T-cell (primary cell): ENCODE data around the gene NR1D1. TPM values are rescaled to one million over a fixed set of nuclear protein-coding genes. Genes with fewer than 3 reads are reported as not detected.

Source experiments
- ATAC-seq, 4 experiments: fragments of 200-7000 bp in 3 of 4; fragments of 150-1000 bp in 1 of 4; cut with Tn5 transposase; replicated peaks in 1 of 4; 1 replicate in 3 of 4; 2 replicates in 1 of 4; pipeline ENCODE4 v1.10.0; 2021; ENCODE audit warnings: moderate library complexity in 3 of 4, mild to moderate bottlenecking in 2 of 4, moderate number of reproducible peaks in 1 of 4
- CTCF ChIA-PET, 2 donors: fragments of 300-600 bp; sonication (Branson Sonifier 250); formaldehyde crosslinking; loops; one replicate each; lab custom pipeline; 2022; ENCODE audit warnings: antibody characterized with exemption in 2 of 2; lab: Charles Lee
- POLR2A ChIA-PET, 2 donors: fragments of 300-600 bp; sonication (Branson Sonifier 250); formaldehyde crosslinking; loops; one replicate each; lab custom pipeline; 2022; ENCODE audit warnings: antibody characterized with exemption in 2 of 2; lab: Charles Lee
- DNase-seq, 35 experiments: peaks; one replicate each; pipeline versions ENCODE4 v3.0.0 to v3.0.0-alpha.2; 2013 to 2023
- H3K27ac ChIP-seq: one replicate; pipeline ENCODE4 v1.5.1; 2013; ENCODE audit warnings: low read length
- H3K27me3 ChIP-seq, 2 experiments: replicated peaks in 1 of 2; 1 replicate in 1 of 2; 2 replicates in 1 of 2; pipeline versions ENCODE4 v1.6.1 to v1.7.0; 2013; ENCODE audit warnings: low read length in 1 of 2, mixed read lengths in 1 of 2; ENCODE audit not compliant: control insufficient read depth in 2 of 2, insufficient read depth in 2 of 2; ENCODE audit errors: extremely low read depth in 1 of 2
- H3K36me3 ChIP-seq, 2 donors: 1 replicate in 1 of 2; 2 replicates in 1 of 2; pipeline versions ENCODE4 v1.6.1 to v1.7.0; 2013; ENCODE audit warnings: low read length in 1 of 2; ENCODE audit not compliant: control insufficient read depth in 2 of 2, insufficient read depth in 1 of 2; ENCODE audit errors: extremely low read depth in 1 of 2
- H3K4me1 ChIP-seq, 2 experiments: 1 replicate in 1 of 2; 2 replicates in 1 of 2; pipeline versions ENCODE4 v1.6.1 to v1.7.0; 2013; ENCODE audit warnings: low read length in 2 of 2, mixed read lengths in 1 of 2; ENCODE audit not compliant: insufficient read depth in 2 of 2, control insufficient read depth in 1 of 2; ENCODE audit errors: extremely low read depth in 1 of 2
- H3K4me3 ChIP-seq, 2 donors: 1 replicate in 1 of 2; 2 replicates in 1 of 2; pipeline versions ENCODE4 v1.5.1 to v1.7.0; 2013; ENCODE audit warnings: mild to moderate bottlenecking in 2 of 2, low read length in 1 of 2, moderate library complexity in 1 of 2; ENCODE audit not compliant: control insufficient read depth in 1 of 2; ENCODE audit errors: extremely low read depth in 1 of 2
- H3K9me3 ChIP-seq: 2 replicates; pipeline ENCODE4 v1.7.0; 2013
- H3K27ac Mint-ChIP-seq, 2 donors: one replicate each; pipeline ENCODE4 v1.8.0; 2020 to 2021; ENCODE audit warnings: mild to moderate bottlenecking in 2 of 2, mixed read lengths in 2 of 2
- H3K27me3 Mint-ChIP-seq, 2 donors: one replicate each; pipeline ENCODE4 v1.8.0; 2021 to 2022; ENCODE audit warnings: mixed read lengths in 2 of 2
- H3K36me3 Mint-ChIP-seq: one replicate; pipeline ENCODE4 v1.8.0; 2021; ENCODE audit warnings: mixed read lengths
- H3K4me1 Mint-ChIP-seq, 3 donors: one replicate each; pipeline ENCODE4 v1.8.0; 2020 to 2022; ENCODE audit warnings: mixed read lengths in 3 of 3, mild to moderate bottlenecking in 1 of 3
- H3K4me3 Mint-ChIP-seq, 3 donors: one replicate each; pipeline ENCODE4 v1.8.0; 2020 to 2022; ENCODE audit warnings: mild to moderate bottlenecking in 3 of 3, mixed read lengths in 3 of 3, moderate library complexity in 3 of 3
- H3K9me3 Mint-ChIP-seq, 3 donors: one replicate each; pipeline ENCODE4 v1.8.0; 2020 to 2022; ENCODE audit warnings: mixed read lengths in 3 of 3
- WGBS: methylation state at CpG from one replicate; pipeline ENCODE4 v1.1.5; 2013; ENCODE audit warnings: missing lambda C conversion rate; ENCODE audit not compliant: insufficient coverage; 5-methylcytosine and 5-hydroxymethylcytosine counted together
- total RNA-seq, 35 experiments: library from RNA in 6 of 35; stranded (reverse) in 6 of 35; fragments of 120-200 nt in 1 of 35; gene quantifications; one replicate each; pipeline versions ENCODE4 v1.2.1 to v1.2.4 and lab custom pipeline; 2013 to 2026

The NR1D1 gene
- total RNA-seq, 5 donors from 2014 or later (not counting 1 experiment from before 2014, with no cell fraction given) = 11.5 to 33.6 (median 21.9) TPM

DNA sequence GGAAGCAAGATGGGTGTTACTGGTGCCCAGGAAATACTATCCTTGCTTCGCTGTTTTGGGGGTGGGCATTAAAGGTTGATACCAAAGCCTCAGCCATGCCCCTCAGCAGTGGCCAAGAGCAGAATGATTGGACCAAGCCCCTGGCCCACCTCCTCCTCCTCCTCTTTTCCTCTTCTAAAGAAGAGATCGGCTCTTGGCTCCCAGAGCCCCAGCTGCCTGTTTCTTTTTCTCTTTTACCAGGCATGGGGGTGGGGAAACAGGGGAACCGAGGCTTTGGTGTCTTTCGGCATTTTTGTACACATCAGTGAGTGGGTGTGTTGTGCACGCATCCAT, 31.8 kb downstream of the NR1D1 start:
- H3K27me3 Mint-ChIP-seq = no peaks in the 10 kb centered on the region
- no peaks in the 10 kb centered on the region for H3K27me3 ChIP-seq
- H3K27ac ChIP-seq = peak overlapping the region; percentile 50
- no peaks in the 10 kb centered on the region for H3K36me3 Mint-ChIP-seq
- ATAC-seq (peak in 1 of 4 experiments; percentile 4), DNase-seq (no peak)
- peaks cover 77 to 87% (median 82%) of the 10 kb centered on the region in 3 donors for H3K4me1 Mint-ChIP-seq
- H3K4me1 ChIP-seq = peaks cover 38 to 92% of the 10 kb centered on the region in 2 experiments
- no peaks in the 10 kb centered on the region for H3K36me3 ChIP-seq
- peak overlapping the region; percentile 42 to 49 for H3K4me3 ChIP-seq
- ChIA-PET CTCF (interaction anchor here in 1 of 2 donors (2.0 to 2.2 kb wide), 2 partner anchors 14 to 30 kb away, joined by 9 to 11 read pairs; partner anchors contain the start of gene MED24), POLR2A (no interaction called here)
- H3K4me3 Mint-ChIP-seq = peak overlapping the region; percentile 78 to 86 (median 81)
- no peaks in the 10 kb centered on the region for H3K9me3 ChIP-seq
- H3K9me3 Mint-ChIP-seq = no peaks in the 10 kb centered on the region
- WGBS = 0% methylated on average over 1 of the region's 5 CpGs
- peak overlapping the region; percentile 93 to 96 for H3K27ac Mint-ChIP-seq

DNA sequence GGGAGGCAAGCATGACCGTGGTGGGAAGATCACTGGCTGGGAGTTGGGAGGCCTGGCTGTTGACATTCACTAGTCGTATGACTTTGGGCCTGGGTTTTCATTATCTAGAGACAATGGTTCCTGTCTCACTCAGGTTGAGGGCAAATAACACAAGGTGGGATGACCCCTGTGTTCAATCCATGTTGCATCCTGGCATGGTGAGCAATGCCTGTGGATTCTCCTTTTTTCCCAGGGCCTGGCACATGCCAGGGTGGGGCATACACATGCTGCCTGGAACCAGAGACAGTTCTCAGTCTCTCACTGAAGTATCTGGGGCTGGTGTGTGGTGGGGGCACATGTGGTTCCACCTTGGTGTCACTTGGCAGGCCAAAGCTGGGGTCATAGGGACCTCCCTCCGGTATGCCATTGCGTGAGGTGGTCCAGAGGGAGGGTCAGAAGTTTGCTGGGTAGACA, 32.2 kb downstream of the NR1D1 start:
- peak overlapping the region; percentile 50 for H3K27ac ChIP-seq
- ATAC-seq (peak in 1 of 4 experiments; percentile 2), DNase-seq (no peak)
- 88% methylated on average over 2 of the region's 4 CpGs for WGBS
- no peaks in the 10 kb centered on the region for H3K27me3 ChIP-seq
- H3K36me3 Mint-ChIP-seq = no peaks in the 10 kb centered on the region
- no peaks in the 10 kb centered on the region for H3K36me3 ChIP-seq
- ChIA-PET CTCF (interaction anchor here in 1 of 2 donors (2.0 to 2.2 kb wide), 2 partner anchors 14 to 31 kb away, joined by 9 to 11 read pairs; partner anchors contain the start of gene MED24), POLR2A (no interaction called here)
- H3K4me3 ChIP-seq = peak overlapping the region; percentile 42 to 49
- H3K4me1 ChIP-seq = peaks cover 38 to 94% of the 10 kb centered on the region in 2 experiments
- no peaks in the 10 kb centered on the region for H3K27me3 Mint-ChIP-seq
- no peaks in the 10 kb centered on the region for H3K9me3 Mint-ChIP-seq
- H3K9me3 ChIP-seq = no peaks in the 10 kb centered on the region
- H3K4me3 Mint-ChIP-seq = peak overlapping the region; percentile 78 to 86 (median 81)
- peak overlapping the region; percentile 93 to 96 for H3K27ac Mint-ChIP-seq
- peaks cover 77 to 86% (median 80%) of the 10 kb centered on the region in 3 donors for H3K4me1 Mint-ChIP-seq

DNA sequence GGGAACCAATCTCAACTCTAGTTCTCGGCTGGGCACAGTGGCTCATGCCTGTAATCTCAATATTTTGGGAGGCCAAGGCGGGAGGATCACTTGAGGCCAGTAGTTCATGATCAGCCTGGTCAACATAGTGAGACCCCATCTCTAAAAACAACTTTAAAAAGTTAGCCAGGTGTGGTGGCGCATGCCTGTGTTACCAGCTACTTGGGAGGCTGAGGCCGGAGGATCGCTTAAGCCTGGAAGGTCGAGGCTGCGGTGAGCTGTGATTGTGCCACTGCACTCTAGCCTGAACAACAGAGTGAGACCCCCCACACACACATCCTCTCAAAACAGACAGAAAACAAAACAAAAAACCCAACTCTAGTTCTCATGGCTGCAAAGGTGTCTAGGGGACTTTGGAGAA, 32.7 kb downstream of the NR1D1 start:
- Histone ChIP-seq H3K4me1 (peaks cover 38 to 90% of the 10 kb centered on the region in 2 experiments), H3K4me3 (no peak overlapping the region), H3K27me3 (no peaks in the 10 kb centered on the region), H3K36me3 (no peaks in the 10 kb centered on the region), H3K27ac (peak overlapping the region; percentile 50), H3K9me3 (no peaks in the 10 kb centered on the region)
- no peaks in the 10 kb centered on the region for H3K36me3 Mint-ChIP-seq
- ATAC-seq (no peak), DNase-seq (no peak)
- WGBS = 100% methylated on average over 2 of the region's 7 CpGs
- peaks cover 77 to 84% (median 80%) of the 10 kb centered on the region in 3 donors for H3K4me1 Mint-ChIP-seq
- ChIA-PET CTCF (interaction anchor here in 1 of 2 donors (1.0 kb wide), 1 partner anchor 15 kb away, joined by 5 read pairs; no protein-coding TSS in a partner anchor), POLR2A (no interaction called here)
- H3K4me3 Mint-ChIP-seq = peak overlapping the region; percentile 78 to 86 (median 81)
- no peaks in the 10 kb centered on the region for H3K9me3 Mint-ChIP-seq
- H3K27ac Mint-ChIP-seq = peak overlapping the region; percentile 93 to 96
- H3K27me3 Mint-ChIP-seq = no peaks in the 10 kb centered on the region

DNA sequence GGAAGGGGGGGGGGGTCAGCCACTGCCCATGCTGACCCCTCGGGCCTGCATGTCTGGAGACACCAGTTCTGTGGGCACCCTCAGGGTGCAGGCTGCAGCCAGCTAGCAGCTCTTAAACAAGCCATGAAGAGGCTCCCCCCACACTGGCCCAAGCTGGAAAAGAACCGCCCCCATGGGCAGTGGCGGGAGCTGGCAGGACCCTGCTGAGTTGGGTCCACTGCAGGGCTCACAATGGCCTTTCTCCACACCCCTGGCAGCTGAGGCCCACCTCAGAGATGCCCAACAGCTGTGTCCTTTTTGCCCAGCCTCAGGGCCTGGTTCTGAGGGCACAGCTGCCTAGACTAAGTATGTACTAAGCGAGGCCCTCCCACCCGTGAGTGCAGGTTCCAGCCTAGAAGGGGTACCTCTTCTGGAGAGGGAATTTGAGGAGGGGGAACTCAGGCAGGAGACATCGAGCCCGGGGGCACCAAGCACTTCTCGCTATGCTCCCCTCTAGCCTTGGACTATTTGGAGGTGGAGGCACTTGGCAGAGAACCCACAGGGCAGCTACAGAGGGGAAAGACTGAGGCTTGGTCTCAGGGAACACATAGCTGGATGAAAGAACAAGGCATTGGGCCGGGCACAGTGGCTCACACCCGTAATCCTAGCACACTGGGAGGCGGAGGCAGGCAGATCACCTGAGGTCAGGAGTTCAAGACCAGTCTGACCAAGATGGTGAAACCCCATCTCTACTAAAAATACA, 34.4 kb downstream of the NR1D1 start:
- DNase-seq (no peak), ATAC-seq (no peak)
- peak overlapping the region; percentile 93 to 96 for H3K27ac Mint-ChIP-seq
- H3K36me3 Mint-ChIP-seq = no peaks in the 10 kb centered on the region
- H3K4me3 Mint-ChIP-seq = peak overlapping the region in 2 of 3 donors; percentile 5 to 87
- 94% methylated on average over 6 of the region's 11 CpGs for WGBS
- no peaks in the 10 kb centered on the region for H3K36me3 ChIP-seq
- H3K9me3 Mint-ChIP-seq = no peaks in the 10 kb centered on the region
- no peaks in the 10 kb centered on the region for H3K27me3 Mint-ChIP-seq
- H3K4me3 ChIP-seq = no peak overlapping the region
- H3K4me1 ChIP-seq = peaks cover 37 to 80% of the 10 kb centered on the region in 2 experiments
- POLR2A ChIA-PET = interaction anchor here (0.6 kb wide), 3 partner anchors 16 to 912 kb away, joined by 3 to 6 read pairs (median 3); no protein-coding TSS in a partner anchor
- peak overlapping the region; percentile 23 for H3K27ac ChIP-seq
- H3K4me1 Mint-ChIP-seq = peaks cover 80 to 84% (median 82%) of the 10 kb centered on the region in 3 donors
- H3K9me3 ChIP-seq = no peaks in the 10 kb centered on the region
- peaks cover 0 to 8% of the 10 kb centered on the region in 2 experiments for H3K27me3 ChIP-seq
- CTCF ChIA-PET = interaction anchor here (0.6 to 2.4 kb wide), 11 partner anchors 9 to 443 kb away, joined by 3 to 16 read pairs (median 4); partner anchors contain the start of gene MED24 (in 1 of the 2)

DNA sequence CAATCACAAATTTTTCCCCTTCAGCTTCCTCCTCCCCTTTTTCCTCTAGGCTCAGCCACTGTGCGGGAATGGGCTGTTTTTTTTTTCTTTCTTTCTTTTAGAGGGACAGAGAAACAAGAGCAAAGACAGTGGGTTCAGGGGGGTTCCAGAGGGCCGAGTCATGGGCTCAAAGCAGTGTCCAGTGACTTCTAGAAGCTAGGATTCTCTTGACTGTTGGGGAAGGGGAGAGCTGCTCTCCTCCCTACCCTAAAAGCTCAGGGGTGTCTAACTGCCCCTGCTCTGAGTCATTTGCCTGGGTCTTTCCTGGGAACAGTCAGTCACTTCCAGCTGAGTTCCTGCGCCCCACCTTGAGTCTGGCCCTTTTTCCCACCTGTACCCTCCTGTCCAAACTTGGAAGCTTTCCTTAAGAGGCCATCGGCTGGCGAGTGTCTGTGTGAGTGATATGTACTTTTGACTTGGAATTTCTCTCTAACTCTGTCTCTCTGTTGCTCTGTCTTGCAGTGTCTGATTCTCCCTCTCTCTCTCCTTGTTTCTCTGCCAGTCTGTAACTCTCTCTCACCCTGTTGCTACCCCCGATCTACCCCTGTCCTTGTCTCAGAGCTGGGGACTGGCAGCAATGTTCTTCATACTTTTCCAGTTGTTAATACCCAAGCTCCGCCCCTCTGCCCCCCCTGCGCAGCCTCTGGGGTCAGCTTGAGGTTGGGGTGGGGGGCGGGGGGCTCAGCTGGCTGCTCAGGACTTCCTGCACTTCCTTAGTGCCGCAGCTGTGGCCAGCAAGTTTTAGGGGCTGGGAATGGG, 35.2 kb downstream of the NR1D1 start:
- DNase-seq (no peak), ATAC-seq (no peak)
- H3K36me3 Mint-ChIP-seq = no peaks in the 10 kb centered on the region
- ChIA-PET CTCF (interaction anchor here (0.8 to 2.4 kb wide), 10 partner anchors 10 to 103 kb away, joined by 3 to 16 read pairs (median 5); partner anchors contain the start of gene MED24 (in 1 of the 2)), POLR2A (interaction anchor here (1.0 to 1.1 kb wide), 3 partner anchors 47 to 150 kb away, joined by 3 to 6 read pairs (median 3); no protein-coding TSS in a partner anchor)
- H3K4me1 Mint-ChIP-seq = peaks cover 72 to 76% (median 74%) of the 10 kb centered on the region in 3 donors
- Histone ChIP-seq H3K9me3 (no peaks in the 10 kb centered on the region), H3K4me3 (peak overlapping the region in 1 of 2 donors; percentile 29), H3K36me3 (no peaks in the 10 kb centered on the region), H3K4me1 (peaks cover 29 to 73% of the 10 kb centered on the region in 2 experiments), H3K27ac (peak overlapping the region; percentile 23), H3K27me3 (peaks cover 0 to 9% of the 10 kb centered on the region in 2 experiments)
- WGBS = 60% methylated on average over 1 of the region's 10 CpGs
- H3K9me3 Mint-ChIP-seq = no peaks in the 10 kb centered on the region
- H3K27me3 Mint-ChIP-seq = no peaks in the 10 kb centered on the region
- peak overlapping the region; percentile 87 to 91 (median 91) for H3K4me3 Mint-ChIP-seq
- H3K27ac Mint-ChIP-seq = peak overlapping the region; percentile 89 to 96
